Ishikawa (cell line): ENCODE results near the gene PLCB3.

Source experiments
- CEBPB ChIP-seq: IDR thresholded peaks from 2 replicates; pipeline ENCODE4 v1.6.1; 2012
- CREB1 ChIP-seq: IDR thresholded peaks from 2 replicates; pipeline ENCODE4 v1.6.1; 2012; ENCODE audit warnings: low read depth
- EGR1 ChIP-seq: IDR thresholded peaks from 2 replicates; pipeline ENCODE4 v1.6.1; 2012
- EP300 ChIP-seq: IDR thresholded peaks from 2 replicates; pipeline ENCODE4 v1.6.1; 2012; ENCODE audit warnings: borderline replicate concordance
- FOXM1 ChIP-seq: IDR thresholded peaks from 2 replicates; pipeline ENCODE4 v1.6.1; 2012; ENCODE audit warnings: low read depth, borderline replicate concordance
- NFIC ChIP-seq: IDR thresholded peaks from 2 replicates; pipeline ENCODE4 v1.6.1; 2012
- RAD21 ChIP-seq: IDR thresholded peaks from 2 replicates; pipeline ENCODE4 v1.6.1; 2012; ENCODE audit warnings: low read depth
- TAF1 ChIP-seq: IDR thresholded peaks from 2 replicates; pipeline ENCODE4 v1.6.1; 2012; ENCODE audit warnings: low read depth, mild to moderate bottlenecking
- TCF12 ChIP-seq: IDR thresholded peaks from 2 replicates; pipeline ENCODE4 v1.6.1; 2012; ENCODE audit warnings: low read depth
- TEAD4 ChIP-seq: IDR thresholded peaks from 2 replicates; pipeline ENCODE4 v1.6.1; 2012
- USF1 ChIP-seq: IDR thresholded peaks from 2 replicates; pipeline ENCODE4 v1.6.1; 2012
- YY1 ChIP-seq: IDR thresholded peaks from 2 replicates; pipeline ENCODE4 v1.6.1; 2012; ENCODE audit warnings: low read depth
- ZBTB7A ChIP-seq: IDR thresholded peaks from 2 replicates; pipeline ENCODE4 v1.6.1; 2012; ENCODE audit warnings: low read depth
- TF ChIP-seq, protein P1 (sequence below): IDR thresholded peaks from 2 replicates; pipeline ENCODE4 v1.6.1; 2012; ENCODE audit warnings: low read depth, mild to moderate bottlenecking
- TF ChIP-seq, protein P2 (sequence below): IDR thresholded peaks from 2 replicates; pipeline ENCODE4 v1.6.1; 2012

The PLCB3 gene

GRCh38 chr11:64299847-64300648 lies 48.7 kb downstream of the PLCB3 start, which contains the start of gene CATSPERZ:
Gene CATSPERZ, plus strand, starts transcription at chr11:64300358. Its CDS starts 53 bp downstream, at chr11:64300411.
- TF ChIP-seq, protein P1, sequence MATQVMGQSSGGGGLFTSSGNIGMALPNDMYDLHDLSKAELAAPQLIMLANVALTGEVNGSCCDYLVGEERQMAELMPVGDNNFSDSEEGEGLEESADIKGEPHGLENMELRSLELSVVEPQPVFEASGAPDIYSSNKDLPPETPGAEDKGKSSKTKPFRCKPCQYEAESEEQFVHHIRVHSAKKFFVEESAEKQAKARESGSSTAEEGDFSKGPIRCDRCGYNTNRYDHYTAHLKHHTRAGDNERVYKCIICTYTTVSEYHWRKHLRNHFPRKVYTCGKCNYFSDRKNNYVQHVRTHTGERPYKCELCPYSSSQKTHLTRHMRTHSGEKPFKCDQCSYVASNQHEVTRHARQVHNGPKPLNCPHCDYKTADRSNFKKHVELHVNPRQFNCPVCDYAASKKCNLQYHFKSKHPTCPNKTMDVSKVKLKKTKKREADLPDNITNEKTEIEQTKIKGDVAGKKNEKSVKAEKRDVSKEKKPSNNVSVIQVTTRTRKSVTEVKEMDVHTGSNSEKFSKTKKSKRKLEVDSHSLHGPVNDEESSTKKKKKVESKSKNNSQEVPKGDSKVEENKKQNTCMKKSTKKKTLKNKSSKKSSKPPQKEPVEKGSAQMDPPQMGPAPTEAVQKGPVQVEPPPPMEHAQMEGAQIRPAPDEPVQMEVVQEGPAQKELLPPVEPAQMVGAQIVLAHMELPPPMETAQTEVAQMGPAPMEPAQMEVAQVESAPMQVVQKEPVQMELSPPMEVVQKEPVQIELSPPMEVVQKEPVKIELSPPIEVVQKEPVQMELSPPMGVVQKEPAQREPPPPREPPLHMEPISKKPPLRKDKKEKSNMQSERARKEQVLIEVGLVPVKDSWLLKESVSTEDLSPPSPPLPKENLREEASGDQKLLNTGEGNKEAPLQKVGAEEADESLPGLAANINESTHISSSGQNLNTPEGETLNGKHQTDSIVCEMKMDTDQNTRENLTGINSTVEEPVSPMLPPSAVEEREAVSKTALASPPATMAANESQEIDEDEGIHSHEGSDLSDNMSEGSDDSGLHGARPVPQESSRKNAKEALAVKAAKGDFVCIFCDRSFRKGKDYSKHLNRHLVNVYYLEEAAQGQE, result no peak
- no peak for TF ChIP-seq EP300
- no peak for TF ChIP-seq NFIC
- no peak; the same call in 1 of the 2 replicates for TF ChIP-seq ZBTB7A
- no peak for TF ChIP-seq YY1
- no peak for TF ChIP-seq CEBPB
- no peak for TF ChIP-seq USF1
- no peak for TF ChIP-seq RAD21
- TF ChIP-seq EGR1, result no peak
- no peak for TF ChIP-seq TCF12

DNA sequence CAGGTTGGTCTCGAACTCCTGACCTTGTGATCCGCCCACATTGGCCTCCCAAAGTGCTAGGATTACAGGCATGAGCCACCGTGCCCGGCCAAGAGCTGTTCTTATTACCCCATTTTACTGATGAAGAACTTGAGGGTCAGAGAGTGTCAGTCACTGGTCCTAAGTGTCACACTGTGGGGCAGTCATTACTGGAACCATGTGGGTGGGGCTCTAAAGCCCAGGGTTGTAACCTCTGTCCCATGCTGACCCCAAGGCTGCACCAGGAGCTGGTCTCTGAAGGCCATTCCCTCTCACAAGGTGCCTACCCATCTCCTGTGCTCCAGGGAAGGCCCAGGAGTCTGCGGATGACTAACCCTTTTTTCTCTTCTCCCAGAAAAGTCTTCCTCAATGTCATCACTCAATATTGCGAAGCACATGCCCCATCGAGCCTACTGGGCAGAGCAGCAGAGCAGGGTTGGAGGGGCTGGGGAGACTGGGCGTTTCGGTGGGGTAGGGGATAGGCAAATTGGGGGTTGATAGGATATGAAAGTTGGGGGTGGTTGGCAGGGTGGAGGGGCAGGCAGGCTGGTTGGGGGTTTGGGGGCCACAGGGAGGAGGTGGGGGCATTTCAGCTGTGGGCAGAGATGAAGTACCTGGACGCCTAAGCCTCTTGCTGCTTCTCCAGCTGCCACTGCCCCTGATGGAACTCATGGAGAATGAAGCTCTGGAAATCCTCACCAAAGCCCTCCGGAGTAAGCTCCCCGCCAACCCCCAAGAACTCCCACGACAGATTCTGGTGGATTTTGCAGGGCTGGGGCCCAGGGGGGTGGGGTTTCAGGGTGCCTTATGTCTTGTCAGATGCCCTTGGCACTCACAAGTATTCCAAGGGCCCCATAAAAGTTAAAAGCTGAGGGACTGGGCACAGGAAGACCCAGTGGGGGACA lies 52.0 kb downstream of the PLCB3 start:
- TF ChIP-seq, protein P2, sequence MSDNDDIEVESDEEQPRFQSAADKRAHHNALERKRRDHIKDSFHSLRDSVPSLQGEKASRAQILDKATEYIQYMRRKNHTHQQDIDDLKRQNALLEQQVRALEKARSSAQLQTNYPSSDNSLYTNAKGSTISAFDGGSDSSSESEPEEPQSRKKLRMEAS, result no peak
- no peak for TF ChIP-seq TEAD4

DNA sequence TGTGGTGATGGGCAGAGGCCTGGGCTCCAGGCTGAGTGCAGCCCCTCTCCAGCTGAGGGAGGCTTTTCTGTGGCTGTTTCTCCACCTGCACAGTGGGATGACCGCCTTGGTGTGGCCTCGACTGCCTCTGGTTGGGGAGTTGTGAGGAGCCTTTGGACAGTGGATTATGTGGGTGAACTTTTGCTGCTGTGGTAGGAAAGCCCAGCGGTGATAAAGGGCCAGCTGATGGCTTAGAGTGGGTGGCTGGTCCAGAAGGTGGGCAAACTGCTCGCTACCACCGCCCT lies 52.6 kb downstream of the PLCB3 start:
- TF ChIP-seq TCF12, result no peak
- no peak for TF ChIP-seq EGR1
- TF ChIP-seq YY1, result no peak
- TF ChIP-seq CEBPB, result no peak
- TF ChIP-seq, protein P2, result no peak
- TF ChIP-seq FOXM1, result no peak
- no peak for TF ChIP-seq TEAD4
- no peak for TF ChIP-seq RAD21
- no peak for TF ChIP-seq NFIC
- TF ChIP-seq CREB1, result no peak
- no peak for TF ChIP-seq ZBTB7A
- TF ChIP-seq TAF1, result no peak
- no peak for TF ChIP-seq EP300

DNA sequence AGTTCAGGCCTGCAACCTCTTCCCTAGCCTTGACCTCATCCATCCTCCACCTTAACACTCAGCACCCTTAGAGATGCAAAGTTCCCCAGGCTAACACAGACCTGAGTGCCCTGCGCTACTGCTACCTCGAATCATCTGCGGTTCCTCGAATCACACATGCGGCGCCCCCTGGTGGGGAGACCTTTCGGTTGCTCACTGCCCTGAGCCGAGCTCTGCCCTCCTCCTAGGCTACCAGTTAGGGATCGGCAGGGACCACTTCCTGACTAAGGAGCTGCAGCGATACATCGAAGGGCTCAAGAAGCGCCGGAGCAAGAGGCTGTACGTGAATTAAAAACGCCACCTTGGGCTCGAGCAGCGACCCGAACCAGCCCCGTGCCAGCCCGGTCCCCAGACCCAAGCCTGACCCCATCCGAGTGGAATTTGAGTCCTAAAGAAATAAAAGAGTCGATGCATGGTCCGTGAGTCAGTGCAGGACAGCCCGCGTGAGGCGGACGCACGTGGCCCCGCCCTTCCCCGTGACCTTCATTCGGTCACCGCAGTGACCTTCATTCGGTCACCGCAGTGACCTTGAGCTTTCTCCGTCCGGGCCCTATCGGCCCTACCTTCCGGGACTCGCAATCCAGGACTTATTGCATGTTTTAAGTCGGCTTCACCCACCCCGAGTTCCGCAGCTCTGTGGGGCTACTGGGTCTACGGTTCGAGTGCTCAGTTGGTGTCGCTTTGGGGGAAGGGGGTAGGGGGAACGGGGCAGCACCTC lies 53.2 kb downstream of the PLCB3 start:
- TF ChIP-seq USF1 (peak; percentile 70), NFIC (no peak), TCF12 (peak; percentile 47; the same call in 1 of the 2 replicates), RAD21 (peak; percentile 49; the same call in 1 of the 2 replicates), TAF1 (no peak), CREB1 (no peak), YY1 (0 out of 2 replicates have a peak, but pooled peaks have one; percentile 4)
- TF ChIP-seq, protein P2, result peak; percentile 85
- TF ChIP-seq, protein P1, result no peak
